GM12873 (cell line): ENCODE results near the gene CAND1.

ENCODE experiments used
- CTCF ChIP-seq: IDR thresholded peaks from 2 replicates; pipeline ENCODE4 v1.5.1; 2012; ENCODE audit warnings: low read depth, mild to moderate bottlenecking, moderate library complexity, low read length, control low read depth; ENCODE audit not compliant: insufficient read depth; ENCODE audit errors: missing control alignments

The CAND1 gene

GRCh38 chr12:67354966-67355365 lies 85.8 kb downstream of the CAND1 start:
- no peak for TF ChIP-seq CTCF

GRCh38 chr12:67355428-67356379 lies 86.5 kb downstream of the CAND1 start:
- TF ChIP-seq CTCF: peak; percentile 59

- TF ChIP-seq CTCF: no peak
Observed at GRCh38 chr12:67356380-67356774, 87.2 kb downstream of the CAND1 start.

GRCh38 chr12:67357376-67358125 lies 88.4 kb downstream of the CAND1 start:
- no peak for TF ChIP-seq CTCF

GRCh38 chr12:67358781-67359338 lies 89.7 kb downstream of the CAND1 start:
- no peak for TF ChIP-seq CTCF

- peak; percentile 22 for TF ChIP-seq CTCF
Observed at GRCh38 chr12:67362526-67362925, 93.4 kb downstream of the CAND1 start.

GRCh38 chr12:67364228-67364627 lies 95.1 kb downstream of the CAND1 start:
- TF ChIP-seq CTCF: no peak
